Sigmoid colon (tissue), 4 donors: ENCODE data around the gene TMEM213.

ENCODE experiments used
- EP300 ChIP-seq, 4 donors: sonication (generic); formaldehyde crosslinking; IDR thresholded peaks; one replicate each; pipeline ENCODE4 v1.6.1; 2017; ENCODE audit warnings: antibody characterized with exemption in 4 of 4
- TF ChIP-seq, protein P1 (sequence below), 4 experiments: fragments of 450-650 bp in 3 of 4; fragments of 200-600 bp in 1 of 4; IDR thresholded peaks; one replicate each; pipeline ENCODE4 v1.5.1; 2016 to 2019; ENCODE audit warnings: antibody characterized with exemption in 4 of 4, mild to moderate bottlenecking in 3 of 4, moderate library complexity in 2 of 4

DNA sequence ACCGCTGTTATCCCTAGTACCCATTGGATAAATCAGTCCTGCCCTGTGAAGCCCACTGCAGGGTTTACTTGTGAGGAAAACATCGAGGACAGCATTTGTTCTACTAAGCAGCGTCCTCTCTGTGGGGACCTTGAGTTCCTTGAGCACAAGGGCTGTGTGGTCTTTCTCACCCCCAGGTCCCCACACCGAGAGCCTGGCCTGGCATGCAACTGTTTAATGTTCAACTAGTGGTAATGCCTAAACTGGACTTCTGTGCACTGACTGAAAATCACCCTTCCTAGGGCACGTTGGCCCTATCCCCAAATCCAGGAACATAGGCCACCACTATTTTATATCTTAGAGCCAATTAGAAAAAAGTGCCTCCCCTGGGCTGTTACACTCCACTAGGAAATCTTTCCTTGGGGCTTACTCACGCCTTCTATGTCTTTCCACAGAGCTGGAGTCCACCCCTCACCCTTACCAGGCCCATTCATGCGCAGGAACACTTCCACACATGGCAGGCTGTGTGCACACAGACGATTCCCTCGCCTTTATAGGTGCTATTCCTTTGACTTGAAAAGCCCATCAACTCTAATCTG lies 1.7 kb upstream of the TMEM213 start:
- TF ChIP-seq, protein P1, sequence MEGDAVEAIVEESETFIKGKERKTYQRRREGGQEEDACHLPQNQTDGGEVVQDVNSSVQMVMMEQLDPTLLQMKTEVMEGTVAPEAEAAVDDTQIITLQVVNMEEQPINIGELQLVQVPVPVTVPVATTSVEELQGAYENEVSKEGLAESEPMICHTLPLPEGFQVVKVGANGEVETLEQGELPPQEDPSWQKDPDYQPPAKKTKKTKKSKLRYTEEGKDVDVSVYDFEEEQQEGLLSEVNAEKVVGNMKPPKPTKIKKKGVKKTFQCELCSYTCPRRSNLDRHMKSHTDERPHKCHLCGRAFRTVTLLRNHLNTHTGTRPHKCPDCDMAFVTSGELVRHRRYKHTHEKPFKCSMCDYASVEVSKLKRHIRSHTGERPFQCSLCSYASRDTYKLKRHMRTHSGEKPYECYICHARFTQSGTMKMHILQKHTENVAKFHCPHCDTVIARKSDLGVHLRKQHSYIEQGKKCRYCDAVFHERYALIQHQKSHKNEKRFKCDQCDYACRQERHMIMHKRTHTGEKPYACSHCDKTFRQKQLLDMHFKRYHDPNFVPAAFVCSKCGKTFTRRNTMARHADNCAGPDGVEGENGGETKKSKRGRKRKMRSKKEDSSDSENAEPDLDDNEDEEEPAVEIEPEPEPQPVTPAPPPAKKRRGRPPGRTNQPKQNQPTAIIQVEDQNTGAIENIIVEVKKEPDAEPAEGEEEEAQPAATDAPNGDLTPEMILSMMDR (IDR thresholded peaks at IDR 0.05): no peak
- no peak for TF ChIP-seq EP300 (IDR thresholded peaks at IDR 0.05)
